Measurements from ENCODE around the gene TWIST1.

Gene TWIST1

GRCh38 chr7:19113002-19113350, 4.5 kb downstream of the TWIST1 start:
- FAIRE-seq = no peak

- FAIRE-seq = no peak
These were observed 5.0 kb downstream of the TWIST1 start for GRCh38 chr7:19112274-19113001.

GRCh38 chr7:19111474-19112273, 5.8 kb downstream of the TWIST1 start:
- FAIRE-seq = no peak

- no peak for FAIRE-seq
These were observed 6.7 kb downstream of the TWIST1 start for GRCh38 chr7:19110776-19111175.

GRCh38 chr7:19110026-19110730, 7.3 kb downstream of the TWIST1 start:
- FAIRE-seq = no peak

GRCh38 chr7:19109000-19109946, 8.2 kb downstream of the TWIST1 start:
- FAIRE-seq = no peak

GRCh38 chr7:19107356-19108146, 9.9 kb downstream of the TWIST1 start:
- no peak for FAIRE-seq

- FAIRE-seq = no peak
These were observed 10.4 kb downstream of the TWIST1 start for GRCh38 chr7:19107081-19107355.

GRCh38 chr7:19106241-19107080, 11.0 kb downstream of the TWIST1 start:
- FAIRE-seq = no peak

- FAIRE-seq = no peak
These were observed 11.9 kb downstream of the TWIST1 start for GRCh38 chr7:19105546-19105945.

- FAIRE-seq = no peak
These were observed 12.6 kb downstream of the TWIST1 start for GRCh38 chr7:19104811-19105210.

- FAIRE-seq = no peak
These were observed 14.6 kb downstream of the TWIST1 start for GRCh38 chr7:19102884-19103283.

GRCh38 chr7:19101909-19102308, 15.5 kb downstream of the TWIST1 start:
- FAIRE-seq = no peak

- FAIRE-seq = no peak
These were observed 16.0 kb downstream of the TWIST1 start for GRCh38 chr7:19101472-19101871.

- FAIRE-seq = no peak
These were observed 17.5 kb downstream of the TWIST1 start for GRCh38 chr7:19099924-19100323.

- FAIRE-seq = no peak
These were observed 18.2 kb downstream of the TWIST1 start for GRCh38 chr7:19099194-19099593.

GRCh38 chr7:19098510-19098909, 18.9 kb downstream of the TWIST1 start:
- FAIRE-seq = no peak

- no peak for FAIRE-seq
These were observed 20.0 kb downstream of the TWIST1 start for GRCh38 chr7:19097165-19098055.

GRCh38 chr7:19095353-19095860, 22.0 kb downstream of the TWIST1 start:
- FAIRE-seq = no peak

All from endometrium (tissue), 2 donors.